Keratinocyte (primary cell): ENCODE results near the gene ZNF407. TPM values are rescaled to one million over a fixed set of nuclear protein-coding genes. Genes with fewer than 3 reads are reported as not detected.

Experiments used
- DNase-seq: peaks from one replicate; pipeline ENCODE4 v3.0.0-alpha.2; 2011; ENCODE audit warnings: low read depth, missing footprints, low spot score
- FAIRE-seq: peaks from 2 replicates; lab custom pipeline; 2011; peaks lifted over from hg19 to GRCh38; lab: Jason Lieb, UNC
- H2AFZ ChIP-seq: 2 replicates; pipeline ENCODE4 v1.6.0; 2012; ENCODE audit warnings: low read length, control low read depth, inconsistent platforms; ENCODE audit not compliant: control insufficient read depth
- H3K27ac ChIP-seq: 2 replicates; pipeline ENCODE4 v1.5.1; 2011; ENCODE audit warnings: low read length; ENCODE audit not compliant: control insufficient read depth, insufficient read depth
- H3K27me3 ChIP-seq: 3 replicates; pipeline ENCODE4 v1.6.0; 2011; ENCODE audit warnings: low read length; ENCODE audit not compliant: control insufficient read depth, insufficient read depth; ENCODE audit errors: extremely low read depth
- H3K36me3 ChIP-seq, 2 experiments: 2 replicates in 1 of 2; 3 replicates in 1 of 2; pipeline ENCODE4 v1.5.1; 2011; ENCODE audit warnings: low read length in 2 of 2, mild to moderate bottlenecking in 1 of 2; ENCODE audit not compliant: control insufficient read depth in 2 of 2, insufficient read depth in 2 of 2; ENCODE audit errors: extremely low read depth in 1 of 2
- H3K4me1 ChIP-seq: 3 replicates; pipeline ENCODE4 v1.5.1; 2011; ENCODE audit warnings: low read length; ENCODE audit not compliant: control insufficient read depth, insufficient read depth; ENCODE audit errors: extremely low read depth
- H3K4me2 ChIP-seq: 3 replicates; pipeline ENCODE4 v1.6.0; 2011; ENCODE audit warnings: low read depth, low read length; ENCODE audit not compliant: control insufficient read depth, insufficient read depth; ENCODE audit errors: extremely low read depth
- H3K4me3 ChIP-seq, 3 experiments: fragments of 200-600 bp in 1 of 3; sonication (generic) in 1 of 3; 2 replicates in 2 of 3; 3 replicates in 1 of 3; pipeline ENCODE4 v1.5.1; 2011 to 2016; ENCODE audit warnings: low read length in 3 of 3, mild to moderate bottlenecking in 3 of 3, control low read depth in 2 of 3, inconsistent platforms in 1 of 3, low read depth in 1 of 3, mixed read lengths in 1 of 3, mixed run types in 1 of 3, moderate library complexity in 1 of 3; ENCODE audit not compliant: control insufficient read depth in 2 of 3, insufficient read depth in 2 of 3; ENCODE audit errors: extremely low read depth in 1 of 3
- H3K79me2 ChIP-seq: 2 replicates; pipeline ENCODE4 v1.6.0; 2012; ENCODE audit warnings: low read length; ENCODE audit not compliant: control insufficient read depth, insufficient read depth
- H3K9ac ChIP-seq: 3 replicates; pipeline ENCODE4 v1.6.0; 2011; ENCODE audit warnings: low read length; ENCODE audit not compliant: control insufficient read depth, insufficient read depth; ENCODE audit errors: extremely low read depth
- H3K9me1 ChIP-seq: 3 replicates; pipeline ENCODE4 v1.6.0; 2011; ENCODE audit warnings: low read length; ENCODE audit not compliant: control insufficient read depth, insufficient read depth; ENCODE audit errors: extremely low read depth
- H3K9me3 ChIP-seq: 2 replicates; pipeline ENCODE4 v1.5.1; 2012; ENCODE audit warnings: low read depth, low read length; ENCODE audit not compliant: control insufficient read depth
- H4K20me1 ChIP-seq: 3 replicates; pipeline ENCODE4 v1.6.0; 2011; ENCODE audit warnings: low read length; ENCODE audit not compliant: control insufficient read depth, insufficient read depth; ENCODE audit errors: extremely low read depth
- CTCF ChIP-seq, 3 experiments: IDR thresholded peaks in 1 of 3; conservative IDR thresholded peaks in 1 of 3; optimal IDR thresholded peaks in 1 of 3; 2 replicates in 2 of 3; 3 replicates in 1 of 3; pipeline versions ENCODE3 to v1.5.1; 2011; ENCODE audit warnings: low read length in 3 of 3, mild to moderate bottlenecking in 3 of 3, moderate library complexity in 2 of 3, control low read depth in 1 of 3, inconsistent platforms in 1 of 3; ENCODE audit not compliant: insufficient read depth in 2 of 3; ENCODE audit errors: extremely low read depth in 1 of 3
- EZH2 ChIP-seq: IDR thresholded peaks from one replicate; pipeline ENCODE4 v1.6.1; 2012; ENCODE audit warnings: inconsistent platforms, mild to moderate bottlenecking, low read length, moderate library complexity
- dilution Hi-C: fragments of 300-500 bp; cut with MboI; formaldehyde crosslinking; loops from one replicate; pipeline ENCODE4 v1.7.0; 2020; ENCODE audit warnings: low sequenced_read_pairs; ENCODE audit not compliant: extremely low pct_ligation_motif_present
- polyA plus RNA-seq, 5 experiments: library from polyadenylated mRNA; depleted of rRNA in 3 of 5; stranded (reverse) in 3 of 5; stranded (forward) in 1 of 5; unstranded in 1 of 5; fragments of >200 nt; gene quantifications; 1 replicate in 1 of 5; 2 replicates in 3 of 5; 3 replicates in 1 of 5; pipeline versions ENCODE4 v1.2.1 to v1.2.3, GENCODE V29; 2011 to 2012; ENCODE audit warnings: missing spikeins in 2 of 5, low read depth in 1 of 5, low replicate concordance in 1 of 5

ZNF407 gene
- polyA plus RNA-seq, 1 donor (not counting 4 experiments of a cell fraction or from before 2014, with no cell fraction given): 3.8 TPM

GRCh38 chr18:74694436-74694835 is 96.8 kb downstream of the ZNF407 start:
- dilution Hi-C loops: no loop called here
- Histone ChIP-seq H3K36me3 (no peaks in the 10 kb centered on the region), H3K4me1 (no peaks in the 10 kb centered on the region), H3K4me2 (no peak overlapping the region), H3K9me1 (no peaks in the 10 kb centered on the region), H4K20me1 (no peaks in the 10 kb centered on the region), H2AFZ (no peak overlapping the region), H3K9me3 (no peaks in the 10 kb centered on the region), H3K4me3 (no peak overlapping the region), H3K79me2 (no peaks in the 10 kb centered on the region), H3K9ac (no peak overlapping the region), H3K27me3 (no peaks in the 10 kb centered on the region), H3K27ac (no peak overlapping the region)
- FAIRE-seq: no peak
- DNase-seq: no peak
- TF ChIP-seq EZH2 (no peak), CTCF (optimal IDR thresholded peaks at IDR 0.05 in 1 of 3, IDR thresholded peaks at IDR 0.05 in 1 of 3, conservative IDR thresholded peaks at IDR 0.05 in 1 of 3; ENCODE audit: extremely low read depth in 1 of 3, insufficient read depth in 2 of 3, low read length in 3 of 3) (no peak)

GRCh38 chr18:74695170-74695569 is 97.5 kb downstream of the ZNF407 start:
- FAIRE-seq: no peak
- H3K9me3 ChIP-seq: no peaks in the 10 kb centered on the region
- no peaks in the 10 kb centered on the region for H3K79me2 ChIP-seq
- H2AFZ ChIP-seq: no peak overlapping the region
- H3K9me1 ChIP-seq: no peaks in the 10 kb centered on the region
- no peaks in the 10 kb centered on the region for H3K36me3 ChIP-seq
- no peaks in the 10 kb centered on the region for H3K4me1 ChIP-seq
- no peak overlapping the region for H3K4me2 ChIP-seq
- H3K9ac ChIP-seq: no peak overlapping the region
- no peaks in the 10 kb centered on the region for H4K20me1 ChIP-seq
- dilution Hi-C loops: no loop called here
- TF ChIP-seq EZH2 (no peak), CTCF (optimal IDR thresholded peaks at IDR 0.05 in 1 of 3, IDR thresholded peaks at IDR 0.05 in 1 of 3, conservative IDR thresholded peaks at IDR 0.05 in 1 of 3; ENCODE audit: extremely low read depth in 1 of 3, insufficient read depth in 2 of 3, low read length in 3 of 3) (no peak)
- no peaks in the 10 kb centered on the region for H3K27me3 ChIP-seq
- H3K27ac ChIP-seq: no peak overlapping the region
- DNase-seq: no peak
- no peak overlapping the region for H3K4me3 ChIP-seq
